ENCODE data around the gene SARM1. TPM values are rescaled to one million over a fixed set of nuclear protein-coding genes. Genes with fewer than 3 reads are reported as not detected.

SARM1 gene
- total RNA-seq, 1 experiment from 2014 or later: 4.5 TPM

GRCh38 chr17:28340374-28340773, 31.1 kb upstream of the SARM1 start:
- no peak for DNase-seq (ENCODE audit: extremely low read depth, low read depth)

DNA sequence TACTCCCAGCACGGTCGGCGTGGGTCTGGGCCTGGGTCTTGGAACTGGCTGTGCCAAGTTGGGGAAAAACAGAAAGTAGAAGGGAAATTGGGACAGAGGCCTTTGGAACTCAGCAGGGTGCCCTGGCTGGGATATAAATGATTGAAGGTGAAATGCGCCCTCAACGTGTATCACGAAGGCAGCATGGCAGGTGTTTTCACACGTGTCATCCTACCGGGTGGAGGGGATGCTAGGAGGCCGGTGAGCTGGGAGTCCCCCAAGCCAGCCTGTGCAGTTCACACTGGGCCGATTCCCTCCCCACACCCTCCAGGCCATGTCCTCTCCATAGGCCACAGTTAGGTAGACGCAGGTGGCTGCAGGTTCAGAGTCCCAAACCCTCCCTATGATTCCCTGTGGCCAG, 30.0 kb upstream of the SARM1 start:
- no peak for DNase-seq (ENCODE audit: extremely low read depth, low read depth)

- no peak for DNase-seq (ENCODE audit: extremely low read depth, low read depth)
These were observed 29.2 kb upstream of the SARM1 start for GRCh38 chr17:28342313-28342712.

DNA sequence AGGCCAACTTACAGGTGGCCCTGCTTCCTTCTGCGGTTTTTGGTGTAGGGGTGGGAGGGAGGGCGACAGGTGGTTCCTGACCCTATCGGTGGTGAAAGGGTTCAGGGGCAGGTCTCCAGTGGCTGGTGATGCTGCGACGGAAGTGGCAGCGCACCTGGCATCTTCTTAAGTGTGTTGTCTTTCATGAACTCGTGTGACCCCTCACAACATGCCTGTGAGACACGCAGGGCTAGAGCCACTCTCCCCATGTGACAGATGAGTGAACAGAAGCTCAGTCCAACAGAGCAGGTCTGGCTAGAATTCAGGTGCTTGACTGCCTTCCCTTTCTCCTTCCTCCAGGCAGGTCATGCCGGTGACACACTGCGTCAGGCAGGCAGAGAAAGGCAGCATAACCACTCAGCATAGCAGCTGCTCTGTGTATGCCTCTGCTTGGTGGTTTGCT, 28.0 kb upstream of the SARM1 start:
- DNase-seq (ENCODE audit: extremely low read depth, low read depth): no peak

GRCh38 chr17:28344011-28344410, 27.5 kb upstream of the SARM1 start:
- DNase-seq (ENCODE audit: extremely low read depth, low read depth): no peak

GRCh38 chr17:28344435-28344901, 27.0 kb upstream of the SARM1 start:
- DNase-seq (ENCODE audit: extremely low read depth, low read depth): no peak

DNA sequence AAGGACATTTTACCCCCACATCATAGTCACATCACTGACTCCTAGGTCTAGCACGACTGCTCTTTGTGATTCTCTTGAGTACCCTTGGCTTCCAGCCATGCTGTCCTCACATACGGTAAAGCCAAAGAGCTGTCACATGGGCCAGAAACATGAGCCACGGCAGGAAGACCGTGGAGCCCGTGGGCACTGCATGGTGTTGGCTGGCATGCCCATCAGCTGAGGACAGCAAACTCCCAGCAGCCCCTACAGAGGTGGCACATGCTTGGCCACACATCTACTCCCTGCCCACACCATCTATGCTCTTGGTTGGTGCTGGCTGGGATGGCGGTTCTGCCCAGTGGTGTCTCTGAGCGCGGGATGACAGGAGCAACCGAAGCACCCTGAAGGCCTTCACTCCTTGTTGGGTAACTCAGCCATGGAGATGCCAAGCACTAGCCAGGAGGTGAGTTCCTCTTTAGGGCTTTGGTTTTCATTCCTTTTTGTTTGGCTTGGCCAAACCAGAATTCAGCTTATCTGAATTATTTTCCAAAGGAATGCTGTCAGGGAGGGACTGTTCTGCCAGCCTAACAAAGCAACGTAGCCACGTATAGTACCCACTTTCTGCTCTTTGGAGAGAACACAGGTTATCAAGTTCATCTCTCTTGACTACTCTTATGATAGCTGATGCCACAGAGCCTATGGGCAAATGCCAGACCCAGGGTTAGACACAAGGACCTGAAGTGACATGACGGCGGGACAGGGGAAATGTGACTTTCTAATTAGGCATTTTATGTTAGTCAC, 25.9 kb upstream of the SARM1 start:
- DNase-seq (ENCODE audit: extremely low read depth, low read depth): no peak

DNA sequence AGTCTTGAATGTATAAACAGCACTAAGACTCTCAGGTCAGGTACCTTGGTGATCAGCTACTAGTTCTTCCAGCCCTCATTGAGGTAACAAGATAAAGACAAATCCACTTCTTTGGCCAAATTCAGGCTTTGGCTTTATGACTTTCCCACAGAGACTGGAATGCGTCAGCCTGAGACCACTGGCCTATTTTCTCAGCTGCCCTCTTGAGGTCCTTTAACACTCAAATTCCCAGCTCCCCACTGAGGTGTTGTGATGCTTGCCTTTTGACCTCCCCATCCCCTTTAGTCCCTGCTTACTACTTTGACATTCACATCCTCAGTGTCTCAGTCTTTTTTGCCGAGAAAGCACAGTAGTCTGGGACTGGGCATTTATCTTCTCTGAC, 25.3 kb upstream of the SARM1 start:
- DNase-seq (ENCODE audit: extremely low read depth, low read depth): no peak

GRCh38 chr17:28346746-28347246, 24.7 kb upstream of the SARM1 start:
- no peak for DNase-seq (ENCODE audit: extremely low read depth, low read depth)

DNA sequence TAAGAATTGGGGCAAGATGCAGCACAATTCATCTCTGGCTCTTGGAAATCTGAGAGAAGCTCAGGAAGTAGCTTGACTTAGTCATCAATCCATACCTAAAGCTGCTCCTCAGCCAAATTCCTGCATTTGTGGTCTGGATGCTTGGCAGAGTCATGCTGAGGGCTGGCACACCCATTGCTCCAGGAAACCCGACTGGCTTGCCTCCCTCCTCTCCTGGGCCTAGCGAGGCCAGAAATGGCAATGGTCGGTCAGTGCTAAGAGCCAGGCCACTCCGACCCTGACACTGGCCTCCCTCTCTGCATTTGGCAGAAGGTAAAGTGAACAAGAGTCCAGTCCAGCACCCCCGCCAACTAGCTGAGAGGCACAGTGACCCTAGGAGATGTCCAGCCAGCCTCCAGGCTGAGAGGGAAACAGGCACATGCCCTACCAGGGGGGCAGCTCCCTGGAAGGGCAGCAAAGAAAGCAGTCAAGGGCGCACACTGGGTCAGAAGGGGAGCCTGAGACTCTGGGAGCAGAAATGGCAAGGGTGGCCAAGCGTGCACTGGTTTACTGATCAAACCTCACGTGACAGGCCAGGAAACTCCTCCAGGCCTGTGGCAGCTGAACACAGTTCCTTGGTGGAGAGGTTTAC, 24.1 kb upstream of the SARM1 start:
- DNase-seq (ENCODE audit: extremely low read depth, low read depth): no peak

DNA sequence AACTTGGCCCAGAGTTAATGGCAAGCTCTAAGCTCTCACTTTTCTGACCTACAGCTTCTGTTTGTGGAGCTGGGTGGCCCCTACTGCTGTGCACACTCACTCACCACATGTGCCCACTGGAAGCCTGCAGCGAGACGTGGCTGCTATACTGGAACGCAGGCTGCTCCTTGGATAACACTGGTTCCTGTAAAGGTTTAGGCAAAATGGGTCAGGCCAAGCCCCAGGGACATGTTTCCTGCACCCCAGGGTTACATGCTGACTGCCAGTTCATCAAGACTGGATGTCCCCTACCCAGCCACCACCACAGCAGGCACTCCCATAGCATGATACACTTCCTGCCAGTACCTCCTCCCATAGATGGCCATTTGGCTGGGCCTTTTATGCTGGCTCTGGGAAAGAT, 22.5 kb upstream of the SARM1 start:
- no peak for DNase-seq (ENCODE audit: extremely low read depth, low read depth)

DNA sequence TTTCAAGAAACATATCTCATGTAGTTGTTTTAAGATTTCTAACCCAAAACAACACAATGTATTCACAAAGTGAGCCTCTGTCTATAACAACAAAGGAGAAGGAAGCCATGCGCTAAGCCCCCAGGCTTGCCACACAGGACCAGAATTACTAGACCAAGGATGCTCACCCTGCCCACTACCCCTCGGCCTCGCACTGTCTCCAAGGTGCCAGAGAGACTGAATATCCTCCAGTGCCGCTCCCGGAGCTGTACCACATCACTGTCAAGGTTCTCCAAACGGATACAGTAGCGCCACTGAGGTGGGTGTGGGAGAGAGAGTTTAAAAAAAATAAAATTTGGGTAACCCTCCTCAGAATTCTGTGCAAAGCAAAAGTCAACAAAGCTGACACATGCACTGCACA, 21.2 kb upstream of the SARM1 start:
- DNase-seq (ENCODE audit: extremely low read depth, low read depth): no peak

GRCh38 chr17:28357061-28357900, 14.2 kb upstream of the SARM1 start, which contains the start of gene POLDIP2:
Gene POLDIP2 (minus strand): TSS chr17:28357527. CDS start chr17:28357448, 79 bp downstream.
- DNase-seq (ENCODE audit: extremely low read depth, low read depth): peak; percentile 94

GRCh38 chr17:28357901-28358197, 13.6 kb upstream of the SARM1 start:
- DNase-seq (ENCODE audit: extremely low read depth, low read depth): no peak

- no peak for DNase-seq (ENCODE audit: extremely low read depth, low read depth)
These were observed 8.3 kb upstream of the SARM1 start for GRCh38 chr17:28363186-28363585.

DNA sequence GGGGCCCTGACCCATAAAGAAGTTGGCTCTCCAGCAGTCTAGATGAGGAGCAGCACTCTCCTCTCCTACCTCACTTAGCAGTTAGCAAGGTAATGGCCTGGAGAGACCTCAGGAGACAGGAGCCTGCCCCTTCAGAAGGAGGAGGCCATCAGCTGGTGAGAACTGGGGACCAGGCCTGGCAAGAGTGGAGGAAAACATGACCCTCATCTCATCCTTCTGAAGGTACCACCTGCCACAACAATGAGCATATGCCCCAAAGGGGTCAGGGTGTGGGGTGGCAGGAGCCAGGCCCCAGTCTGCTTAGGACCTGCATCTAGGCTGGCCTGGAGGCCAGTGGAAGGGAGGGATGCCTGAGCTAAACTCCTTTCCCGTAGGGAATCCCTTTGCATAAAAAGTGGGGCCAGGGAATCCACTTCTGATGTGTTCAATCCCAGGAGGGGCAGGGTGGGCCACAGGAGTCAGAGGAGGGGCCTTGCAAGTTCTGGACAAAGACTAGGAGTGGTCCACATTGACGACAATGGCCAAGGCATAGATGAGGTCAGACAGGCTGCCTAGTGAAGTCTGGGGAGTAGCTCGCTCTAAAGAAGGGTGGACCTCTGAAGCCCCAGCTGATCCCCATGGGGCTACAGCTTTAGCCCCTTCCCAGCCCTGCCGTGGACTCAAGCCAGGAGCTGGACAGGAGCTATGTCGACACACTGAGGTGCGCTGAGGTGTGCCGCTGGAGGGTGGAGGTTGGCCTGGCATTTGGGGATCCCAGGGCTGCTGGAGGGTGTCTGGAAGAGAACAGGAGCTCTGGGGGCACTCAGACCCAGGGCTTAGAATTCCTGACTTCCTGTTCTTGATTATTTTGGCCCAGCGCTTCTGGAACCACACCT, 7.5 kb upstream of the SARM1 start:
- no peak for DNase-seq (ENCODE audit: extremely low read depth, low read depth)

- DNase-seq (ENCODE audit: extremely low read depth, low read depth): no peak
These were observed 6.7 kb upstream of the SARM1 start, which contains the start of gene SEBOX for GRCh38 chr17:28364665-28365363. Gene SEBOX (minus strand): TSS chr17:28365199. CDS start chr17:28365151, 48 bp downstream.

GRCh38 chr17:28365487-28365886, 6.0 kb upstream of the SARM1 start:
- DNase-seq (ENCODE audit: extremely low read depth, low read depth): no peak

GRCh38 chr17:28366605-28367004, 4.9 kb upstream of the SARM1 start:
- no peak for DNase-seq (ENCODE audit: extremely low read depth, low read depth)
